Right renal pelvis (tissue), 4 donors: ENCODE data around the gene FLAD1. TPM values are rescaled to one million over a fixed set of nuclear protein-coding genes. Genes with fewer than 3 reads are reported as not detected.
"Not testable (repeated sequence)": the region's sequence is repeated elsewhere in the genome, so short reads cannot be mapped to it uniquely, and the experiment has no call there.

Source experiments
- DNase-seq, 4 donors: peaks; one replicate each; pipeline ENCODE4 v3.0.0-alpha.2; 2013; ENCODE audit warnings: low read depth in 4 of 4, low spot score in 3 of 4, missing footprints in 1 of 4
- polyA plus RNA-seq, 4 donors: library from polyadenylated mRNA; unstranded; fragments of 120-200 nt; gene quantifications; one replicate each; pipeline ENCODE4 v1.2.1, GENCODE V29; 2013; ENCODE audit not compliant: insufficient read length in 4 of 4

Gene FLAD1
- polyA plus RNA-seq, 4 donors = 29.7 to 31.6 (median 30.8) TPM

DNA sequence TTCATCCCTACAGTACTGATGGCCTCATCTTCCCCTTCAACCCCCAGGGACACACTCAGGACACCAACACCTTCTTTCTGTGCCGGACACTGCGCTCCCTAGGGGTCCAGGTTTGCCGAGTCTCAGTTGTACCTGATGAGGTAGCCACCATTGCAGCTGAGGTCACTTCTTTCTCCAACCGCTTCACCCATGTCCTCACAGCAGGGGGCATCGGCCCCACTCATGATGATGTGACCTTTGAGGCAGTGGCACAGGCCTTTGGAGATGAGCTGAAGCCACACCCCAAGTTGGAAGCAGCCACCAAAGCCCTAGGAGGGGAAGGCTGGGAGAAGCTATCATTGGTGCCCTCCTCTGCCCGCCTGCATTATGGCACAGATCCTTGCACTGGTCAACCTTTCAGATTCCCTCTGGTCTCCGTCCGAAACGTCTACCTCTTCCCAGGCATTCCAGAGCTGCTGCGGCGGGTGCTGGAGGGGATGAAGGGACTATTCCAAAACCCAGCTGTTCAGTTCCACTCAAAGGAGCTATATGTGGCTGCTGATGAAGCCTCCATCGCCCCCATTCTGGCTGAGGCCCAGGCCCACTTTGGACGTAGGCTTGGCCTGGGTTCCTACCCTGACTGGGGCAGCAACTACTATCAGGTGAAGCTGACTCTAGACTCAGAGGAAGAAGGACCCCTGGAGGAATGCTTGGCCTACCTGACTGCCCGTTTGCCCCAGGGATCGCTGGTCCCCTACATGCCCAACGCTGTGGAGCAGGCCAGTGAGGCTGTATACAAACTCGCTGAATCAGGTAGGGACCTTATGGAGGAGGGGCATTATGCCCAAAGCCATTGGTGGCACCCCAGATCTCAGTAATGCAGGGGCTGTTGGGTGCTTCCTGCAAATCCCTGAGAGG lies 5.2 kb downstream of the FLAD1 start:
- no peak for DNase-seq

DNA sequence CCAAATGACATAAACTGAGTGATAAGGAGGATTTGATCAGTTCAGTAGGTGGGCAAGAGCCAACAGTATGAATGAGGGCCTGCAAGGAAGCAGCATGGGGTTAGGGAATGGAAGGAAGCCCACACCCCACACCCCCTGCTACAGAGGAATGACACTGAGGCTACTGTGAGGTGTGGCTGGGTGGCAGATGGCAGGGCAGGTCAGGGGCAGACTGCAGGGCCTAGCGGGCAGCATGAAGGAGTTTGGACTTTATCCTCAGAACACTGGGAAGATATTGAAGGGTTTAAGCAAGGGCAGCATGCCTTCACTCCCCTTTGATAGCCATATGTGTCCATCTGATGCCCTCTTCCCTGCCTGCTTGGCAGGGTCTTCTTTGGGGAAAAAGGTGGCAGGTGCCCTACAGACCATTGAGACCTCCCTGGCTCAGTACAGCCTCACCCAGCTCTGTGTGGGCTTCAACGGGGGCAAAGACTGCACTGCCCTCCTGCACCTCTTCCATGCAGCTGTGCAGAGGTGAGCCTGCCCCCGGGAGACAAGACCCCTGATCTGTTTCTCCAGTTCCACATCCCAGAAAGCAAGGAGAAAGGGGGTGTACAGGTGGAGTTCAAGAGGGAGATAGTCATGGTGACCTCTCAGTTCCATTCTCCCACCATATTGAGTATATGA lies 6.2 kb downstream of the FLAD1 start:
- no peak for DNase-seq

DNA sequence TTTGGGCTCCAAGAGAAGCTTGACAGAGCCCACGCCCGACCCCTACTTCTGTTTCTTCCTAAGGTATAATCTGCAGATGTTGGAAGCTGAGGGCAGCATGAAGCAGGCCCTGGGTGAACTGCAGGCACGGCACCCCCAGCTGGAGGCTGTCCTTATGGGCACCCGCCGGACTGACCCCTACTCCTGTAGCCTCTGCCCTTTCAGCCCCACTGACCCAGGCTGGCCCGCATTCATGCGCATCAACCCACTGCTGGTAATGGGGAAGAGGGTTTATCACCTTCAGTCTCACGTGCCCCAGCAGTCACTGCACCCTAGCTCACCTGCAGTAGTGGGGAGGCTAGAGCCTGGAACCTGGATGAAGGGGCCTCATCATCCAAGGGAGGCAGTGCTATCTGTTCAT lies 7.1 kb downstream of the FLAD1 start:
- DNase-seq = no peak

DNA sequence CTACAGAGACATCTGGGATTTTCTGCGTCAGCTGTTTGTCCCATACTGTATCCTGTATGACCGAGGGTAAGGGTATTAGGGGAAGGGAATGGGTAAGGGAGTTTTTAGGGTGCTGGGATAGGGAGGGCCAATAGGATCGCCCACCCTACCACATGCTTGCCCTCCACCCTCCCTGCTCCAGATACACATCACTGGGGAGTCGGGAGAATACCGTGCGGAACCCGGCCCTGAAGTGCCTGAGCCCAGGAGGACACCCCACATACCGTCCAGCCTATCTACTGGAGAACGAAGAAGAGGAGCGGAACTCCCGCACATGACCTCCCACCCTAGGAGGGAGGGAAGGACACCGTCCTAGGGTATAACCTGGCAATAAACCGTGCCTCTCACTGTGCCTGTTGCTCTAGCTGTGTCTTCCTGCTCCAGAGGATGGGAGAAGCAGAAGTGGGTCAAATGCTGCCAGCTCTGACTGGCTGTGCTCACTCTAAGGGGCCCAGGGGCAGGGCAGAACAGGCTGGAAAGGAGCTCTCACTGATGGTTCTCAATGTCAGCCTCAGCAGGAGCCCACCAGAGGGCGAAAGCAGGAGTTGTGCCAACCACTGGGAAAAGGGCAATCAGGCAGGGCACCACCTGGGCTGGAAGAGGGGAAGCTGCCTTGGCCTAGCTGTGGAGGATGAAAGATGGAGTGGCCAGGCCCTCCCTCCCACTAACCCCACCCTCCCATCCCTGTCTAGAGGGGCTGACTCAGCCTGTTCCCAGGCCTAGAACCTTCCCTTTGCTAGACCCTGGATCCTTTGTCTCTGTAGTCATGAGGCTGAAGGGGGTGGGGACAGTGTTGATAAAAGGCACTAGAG lies 9.8 kb downstream of the FLAD1 start:
- DNase-seq = no peak

DNA sequence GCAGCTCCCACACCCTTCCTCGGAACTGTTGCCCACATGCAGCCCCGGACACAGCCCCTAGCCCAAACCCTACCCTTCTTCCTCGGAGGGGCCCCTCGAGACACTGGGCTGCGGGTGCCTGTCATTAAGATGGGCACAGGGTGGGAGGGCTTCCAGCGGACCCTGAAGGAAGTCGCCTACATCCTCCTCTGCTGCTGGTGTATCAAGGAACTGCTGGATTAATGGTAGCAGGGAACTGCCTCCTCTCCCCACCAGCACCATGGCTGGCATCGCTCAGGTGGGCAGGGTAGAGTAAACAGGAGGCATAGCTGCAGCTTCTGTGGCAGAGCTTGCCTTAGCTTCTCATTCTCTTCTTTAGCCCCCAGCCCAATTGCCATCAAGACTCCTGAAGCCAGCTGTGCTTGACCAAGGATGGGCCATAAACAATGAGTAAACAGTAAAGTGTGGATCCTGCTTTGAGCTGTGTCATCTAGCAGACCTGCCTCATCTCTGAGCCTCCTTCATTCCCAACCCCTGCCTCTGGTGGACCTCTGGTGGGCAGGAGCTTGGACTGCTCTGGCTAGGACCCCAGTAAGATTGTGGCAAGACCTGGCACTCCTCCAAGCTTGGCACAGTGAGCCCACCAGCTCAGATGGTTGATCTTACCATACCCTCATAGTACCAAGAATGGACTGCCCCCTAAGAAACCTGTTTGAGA lies 10.6 kb downstream of the FLAD1 start, which contains the start of gene LENEP:
Gene LENEP, plus strand, starts transcription at position 15 of the 697 bp plus-strand sequence. Its CDS starts 22 bp downstream, at position 37.
- no peak for DNase-seq

DNA sequence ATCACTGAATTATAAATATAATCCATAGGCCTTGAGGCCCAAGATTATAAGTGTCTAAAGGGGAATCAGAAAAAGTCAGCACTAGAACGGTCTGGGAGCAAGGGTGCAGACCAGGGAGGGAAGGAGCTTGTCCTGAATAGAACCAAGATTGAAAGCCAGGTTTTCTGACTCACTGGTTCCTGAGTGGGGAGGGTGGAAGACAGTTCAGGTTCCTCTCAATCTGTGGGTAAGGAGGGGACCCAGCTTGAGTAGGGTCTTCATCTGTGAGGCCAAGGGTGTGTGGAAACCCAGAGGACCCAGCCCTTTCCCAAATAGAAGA lies 11.1 kb downstream of the FLAD1 start:
- no peak for DNase-seq

DNA sequence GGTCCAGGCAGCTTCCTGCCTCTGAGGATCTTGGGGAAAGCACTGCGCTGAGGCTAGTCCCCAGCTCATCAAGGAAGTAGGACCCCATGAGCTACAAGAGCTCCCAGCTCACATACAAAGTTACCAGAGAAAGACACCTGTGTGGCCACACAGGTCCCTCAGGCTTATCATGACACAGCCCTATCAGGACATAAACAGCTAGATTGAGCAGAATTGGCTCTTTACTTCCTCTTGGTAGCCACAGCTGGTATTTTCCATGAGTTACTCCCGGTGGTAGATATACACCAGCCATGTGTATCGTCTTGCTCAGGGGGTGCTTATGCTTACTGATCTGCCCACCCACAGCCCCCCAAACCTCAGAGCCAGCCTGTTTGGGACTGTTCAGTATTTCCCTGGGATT lies 11.4 kb downstream of the FLAD1 start:
- no peak for DNase-seq

DNA sequence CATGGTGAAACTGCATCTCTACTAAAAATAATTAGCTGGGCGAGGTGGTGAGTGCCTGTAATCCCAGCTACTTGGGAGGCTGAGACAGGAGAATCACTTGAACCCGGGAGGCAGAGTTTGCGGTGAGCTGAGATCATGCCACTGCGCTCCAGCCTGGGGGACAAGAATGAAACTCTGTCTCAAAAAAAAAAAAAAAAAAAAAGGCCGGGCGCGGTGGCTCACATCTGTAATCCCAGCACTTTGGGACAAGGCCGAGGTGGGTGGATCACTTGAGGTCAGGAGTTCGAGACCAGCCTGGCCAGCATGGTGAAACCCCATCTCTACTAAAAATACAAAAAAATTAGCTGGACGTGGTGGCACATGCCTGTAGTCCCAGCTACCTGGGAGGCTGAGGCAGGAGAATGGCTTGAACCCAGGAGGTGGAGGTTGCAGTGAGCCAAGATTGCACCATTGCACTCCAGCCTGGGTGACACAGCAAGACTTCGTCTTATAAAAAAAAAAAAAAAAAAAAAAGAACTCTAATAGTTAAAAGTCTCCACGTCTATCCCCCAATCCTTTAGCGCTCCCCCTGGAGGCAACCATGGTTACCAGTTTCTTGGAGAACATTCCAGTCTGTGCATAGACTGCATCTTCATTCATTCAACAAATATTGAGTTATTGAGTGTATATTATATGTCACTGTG lies 12.3 kb downstream of the FLAD1 start:
- DNase-seq = not testable (repeated sequence)

DNA sequence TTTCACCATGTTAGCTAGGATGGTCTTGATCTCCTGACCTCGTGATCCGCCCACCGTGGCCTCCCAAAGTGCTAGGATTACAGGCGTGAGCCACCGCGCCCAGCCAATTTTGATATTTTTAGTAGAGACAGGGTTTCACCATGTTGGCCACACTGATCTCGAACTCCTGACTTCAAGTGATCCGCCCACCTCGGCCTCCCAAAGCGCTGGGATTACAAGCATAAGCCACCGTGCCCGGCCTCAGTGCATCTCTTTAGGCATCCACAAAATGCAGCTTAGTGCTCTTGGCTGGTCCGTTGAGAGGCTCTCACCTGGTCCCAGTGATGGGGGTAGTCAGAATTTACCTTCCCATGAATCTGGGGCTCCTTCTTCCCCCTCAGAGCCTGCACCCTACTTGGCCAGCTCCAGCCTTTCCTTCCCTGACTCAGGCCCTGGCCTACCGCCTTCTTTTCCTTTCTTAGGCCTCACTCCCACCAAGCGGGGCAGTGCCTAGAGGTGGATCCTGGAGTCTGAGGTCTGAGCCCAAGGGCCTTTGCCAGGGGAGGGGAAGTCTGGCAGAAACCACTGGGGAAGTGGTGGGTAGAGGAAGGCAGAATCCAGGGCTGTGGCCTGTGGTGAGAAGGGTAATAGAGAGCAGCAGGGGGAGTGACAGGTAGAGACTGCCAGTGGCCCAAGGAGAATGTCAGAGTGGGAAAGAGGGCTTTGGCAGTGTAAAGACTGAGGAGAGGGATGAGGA lies 14.0 kb downstream of the FLAD1 start:
- no peak for DNase-seq

DNA sequence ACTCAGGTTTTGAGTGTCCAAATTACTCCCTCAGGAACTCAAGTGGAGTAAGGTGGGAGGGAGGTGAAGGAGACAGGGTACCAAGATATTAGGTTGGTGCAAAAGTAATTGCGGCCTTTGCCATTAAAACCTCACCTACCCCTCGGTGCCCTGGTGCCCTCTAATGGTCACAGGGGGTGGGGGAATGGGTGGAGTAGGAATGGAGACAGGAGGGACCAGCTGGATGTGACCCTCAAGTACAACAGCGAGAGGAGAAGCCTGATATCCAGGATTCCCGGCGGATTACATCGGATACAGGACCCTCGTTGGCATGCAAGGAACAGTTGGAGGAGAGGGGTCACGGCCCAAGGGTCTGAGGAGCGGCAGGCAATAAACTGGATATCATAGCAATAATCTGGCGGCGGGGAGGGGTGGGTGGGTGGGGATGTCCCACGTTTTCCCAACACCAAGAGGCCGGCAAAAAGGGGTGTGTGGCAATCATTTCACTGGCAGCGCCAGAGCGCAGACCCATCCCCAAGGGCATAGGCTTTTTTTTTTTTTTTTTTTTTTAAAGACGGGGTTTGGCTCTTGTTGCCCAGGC lies 15.1 kb downstream of the FLAD1 start:
- DNase-seq = no peak

DNA sequence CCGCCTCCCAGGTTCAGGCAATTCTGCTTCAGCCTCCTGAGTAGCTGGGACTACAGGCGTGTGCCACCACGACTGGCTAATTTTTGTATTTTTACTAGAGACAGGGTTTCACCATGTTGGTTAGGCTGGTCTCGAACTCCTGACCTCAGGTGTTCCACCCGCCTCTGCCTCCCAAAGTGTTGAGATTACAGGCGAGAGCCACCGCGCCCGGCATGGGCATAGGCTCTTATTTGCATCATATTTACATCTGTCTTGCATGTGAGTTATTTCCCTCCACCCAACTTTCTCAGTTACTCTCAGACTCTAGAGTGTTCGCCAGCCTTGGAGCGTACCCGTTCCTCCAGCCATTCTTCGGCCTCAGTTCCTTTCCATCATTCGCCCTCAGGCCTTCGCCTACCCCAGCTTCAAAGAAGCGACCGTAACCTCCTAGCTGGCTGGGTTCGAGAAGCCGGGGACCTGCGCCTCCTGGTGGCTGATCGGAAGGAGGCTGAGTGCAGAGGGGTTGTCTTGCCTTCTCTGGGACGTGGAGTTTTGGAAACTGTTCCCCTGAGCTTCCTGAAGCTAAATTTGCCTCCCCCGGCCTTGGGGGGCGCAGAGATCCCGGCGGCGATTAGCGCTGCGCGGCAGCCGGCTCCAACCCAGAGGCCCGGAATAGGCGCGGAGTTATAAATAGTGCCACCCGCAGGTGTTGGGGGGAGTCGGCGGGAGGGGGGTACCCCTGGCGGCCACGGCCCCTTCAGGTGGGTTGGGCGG lies 15.8 kb downstream of the FLAD1 start:
- no peak for DNase-seq

DNA sequence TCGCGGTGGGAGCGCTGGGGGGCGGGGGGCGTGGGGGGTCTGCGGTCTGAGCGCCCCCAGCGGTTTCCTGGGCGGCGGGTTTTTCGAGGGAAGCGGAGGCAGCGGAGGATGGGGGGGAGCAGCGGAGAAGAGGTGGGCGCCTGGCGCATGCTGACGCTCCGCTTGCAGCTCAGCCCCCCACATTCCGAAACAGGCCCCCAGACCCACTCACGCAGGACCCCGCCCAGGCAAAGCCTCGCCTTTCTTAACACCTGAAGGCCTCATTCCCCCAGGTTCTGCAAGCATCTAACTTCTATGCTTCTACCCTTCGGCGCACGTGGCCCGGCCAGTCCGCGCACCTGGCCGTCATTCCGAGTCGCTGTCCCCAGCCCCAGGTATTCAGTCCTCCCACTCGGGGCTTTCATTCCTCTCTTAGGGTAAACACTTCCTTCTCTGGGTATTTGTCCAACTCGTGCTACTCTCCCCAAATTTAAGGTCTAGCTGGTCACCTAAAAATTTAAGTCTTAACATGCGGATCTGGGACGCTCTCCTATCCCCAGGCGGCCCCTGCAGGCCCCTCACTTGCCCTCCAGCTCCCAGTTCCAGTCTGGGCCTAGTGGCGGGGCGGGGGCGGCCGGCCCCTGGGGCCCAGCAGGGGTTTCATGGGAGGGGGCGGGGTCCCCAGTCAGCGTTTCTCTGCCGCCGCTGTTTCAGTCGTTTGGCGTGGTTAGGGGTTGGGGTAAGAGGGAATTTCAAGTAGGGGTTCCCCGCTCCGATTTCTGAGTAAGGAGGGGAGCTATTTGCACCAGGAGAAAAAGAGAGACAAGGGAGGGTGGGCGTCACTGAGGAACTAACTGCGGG lies 16.6 kb downstream of the FLAD1 start:
- no peak for DNase-seq

DNA sequence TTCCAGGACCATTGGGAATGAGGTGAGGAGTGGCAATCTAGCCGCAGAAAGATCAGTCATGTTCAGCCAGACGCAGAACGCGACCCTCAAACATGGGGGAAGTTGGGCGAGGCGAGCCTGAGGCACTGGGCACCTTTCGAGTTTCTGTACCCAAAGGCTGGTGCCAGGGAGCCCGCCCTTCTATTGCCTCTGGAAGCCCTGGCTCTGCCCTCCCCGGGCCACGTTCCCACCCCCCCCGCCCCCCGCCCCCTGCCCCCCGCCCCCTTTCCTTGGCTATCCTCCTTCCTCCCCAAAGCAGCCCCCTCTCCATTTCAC lies 17.2 kb downstream of the FLAD1 start:
- no peak for DNase-seq

DNA sequence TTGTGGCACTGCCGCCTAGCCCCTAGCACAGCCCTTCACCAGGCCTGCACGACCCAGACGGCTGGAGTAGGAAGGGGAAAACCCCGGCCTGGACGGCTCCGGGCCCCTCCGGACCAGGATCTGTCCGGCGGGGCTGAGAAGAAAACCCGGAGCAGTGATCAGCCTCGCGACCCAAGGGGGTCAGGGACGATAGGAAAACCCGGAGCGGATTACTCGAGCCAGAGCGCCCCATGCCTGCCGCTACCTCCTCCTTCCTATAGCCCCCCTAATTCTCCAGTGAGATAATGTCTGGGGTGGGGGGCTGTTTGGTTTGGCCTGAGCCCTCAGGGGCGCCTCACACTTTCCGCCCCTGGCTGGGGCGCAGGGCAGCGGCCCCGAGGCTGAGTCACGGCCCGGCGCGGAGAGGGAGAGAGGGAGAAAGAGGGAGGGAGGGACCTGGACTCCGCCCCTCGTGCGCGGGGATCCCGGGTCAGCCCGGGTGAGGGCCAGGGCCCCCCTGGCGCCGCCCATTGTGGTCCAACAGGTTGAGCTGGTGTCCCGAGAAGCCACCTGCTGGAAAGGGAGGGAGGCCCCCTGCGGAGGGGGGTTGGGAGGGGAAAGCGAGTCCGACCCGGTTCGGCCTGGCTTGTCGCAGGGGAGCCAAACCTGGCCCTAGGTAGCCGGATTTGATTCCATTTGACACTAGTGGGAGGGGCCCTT lies 17.7 kb downstream of the FLAD1 start:
- DNase-seq = peak; percentile 87 to 92 (median 89)

DNA sequence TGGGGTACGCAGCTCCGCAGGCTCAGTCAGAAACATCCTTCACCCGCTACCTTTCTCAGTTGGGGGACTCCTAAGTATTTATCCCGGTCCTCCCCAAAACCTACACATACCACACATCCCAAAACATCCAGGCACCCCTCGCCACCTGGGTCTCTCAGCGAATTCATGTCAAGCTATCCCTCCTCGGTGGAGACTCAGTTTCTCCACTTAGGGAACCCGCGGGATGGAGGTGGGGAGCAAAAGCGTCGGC lies 18.2 kb downstream of the FLAD1 start:
- DNase-seq = no peak

DNA sequence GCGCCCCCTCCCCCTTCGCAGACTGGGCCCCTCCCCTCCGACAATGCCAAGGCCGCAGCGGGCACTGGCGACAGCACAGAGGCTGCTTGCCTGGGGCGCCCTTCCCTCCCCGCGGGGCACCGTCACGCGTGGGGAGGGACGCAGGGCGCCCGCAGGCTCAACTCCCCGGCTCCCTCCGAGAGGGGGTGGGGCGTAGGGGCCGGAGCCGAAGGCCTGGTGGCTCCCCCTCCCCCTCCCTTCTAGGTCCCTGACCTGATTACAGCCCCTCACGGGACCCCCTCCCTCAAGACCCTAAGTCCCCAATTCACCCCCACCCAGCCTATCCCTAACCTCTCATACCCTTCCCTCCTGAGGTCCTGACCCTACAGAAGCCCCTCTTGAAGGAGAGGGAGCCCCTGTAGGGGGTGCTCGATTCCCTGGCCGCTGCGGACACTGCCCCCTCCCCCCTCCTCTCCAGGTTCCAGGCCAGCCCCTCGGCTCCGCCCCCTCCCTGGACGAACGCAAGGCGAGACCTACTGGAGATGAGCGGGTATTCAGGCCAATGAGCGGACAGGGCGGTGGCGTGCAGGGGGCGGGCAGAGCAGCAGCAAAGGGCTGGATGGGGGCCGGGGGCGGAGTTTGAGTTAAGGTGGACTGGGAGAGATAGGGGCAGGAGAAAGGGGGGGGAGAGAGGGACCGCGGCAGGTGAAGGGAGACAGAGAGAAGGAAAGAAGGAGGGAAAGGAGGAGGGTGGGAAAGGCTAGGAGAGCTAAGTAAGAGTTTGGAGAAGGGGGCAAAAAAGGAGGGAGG lies 18.7 kb downstream of the FLAD1 start:
- peak; percentile 97 to 99 (median 98) for DNase-seq
